Uterus (tissue), 4 donors: ENCODE results near the gene AGPAT3. TPM values are rescaled to one million over a fixed set of nuclear protein-coding genes. Genes with fewer than 3 reads are reported as not detected.

ENCODE experiments used
- DNase-seq, 2 donors: peaks; one replicate each; pipeline ENCODE4 v3.0.0-alpha.2; 2019 to 2020
- H3K27ac ChIP-seq, 2 donors: fragments of 200-600 bp; sonication (generic); 1 replicate in 1 of 2; 2 replicates in 1 of 2; pipeline ENCODE4 v1.5.1; 2016 to 2018
- H3K27me3 ChIP-seq, 2 donors: fragments of 200-600 bp; sonication (generic); one replicate each; pipeline ENCODE4 v1.5.1; 2018 to 2019; ENCODE audit warnings: control low read depth in 1 of 2
- H3K36me3 ChIP-seq, 2 donors: fragments of 200-600 bp; sonication (generic); one replicate each; pipeline ENCODE4 v1.5.1; 2019; ENCODE audit warnings: control low read depth in 1 of 2
- H3K4me1 ChIP-seq, 2 donors: fragments of 200-600 bp; sonication (generic); one replicate each; pipeline ENCODE4 v1.5.1; 2018 to 2019; ENCODE audit warnings: control low read depth in 1 of 2
- H3K4me3 ChIP-seq, 2 donors: fragments of 200-600 bp; sonication (generic); 1 replicate in 1 of 2; 2 replicates in 1 of 2; pipeline ENCODE4 v1.5.1; 2018 to 2019; ENCODE audit warnings: mild to moderate bottlenecking in 1 of 2
- H3K9me3 ChIP-seq, 2 donors: fragments of 200-600 bp; sonication (generic); one replicate each; pipeline ENCODE4 v1.5.1; 2019; ENCODE audit warnings: control low read depth in 1 of 2
- CTCF ChIP-seq, 4 experiments: fragments of 200-600 bp in 2 of 4; fragments of 450-650 bp in 2 of 4; sonication (generic) in 2 of 4; IDR thresholded peaks; one replicate each; pipeline ENCODE4 v1.5.1; 2016 to 2019; ENCODE audit warnings: antibody characterized with exemption in 4 of 4, mild to moderate bottlenecking in 2 of 4, moderate library complexity in 1 of 4
- POLR2A ChIP-seq, 2 donors: fragments of 450-650 bp; IDR thresholded peaks; one replicate each; pipeline ENCODE4 v1.6.1; 2016; ENCODE audit warnings: antibody characterized with exemption in 2 of 2, mild to moderate bottlenecking in 1 of 2, moderate library complexity in 1 of 2
- intact Hi-C: fragments of 100-400 bp; cut with DNase I; formaldehyde crosslinking; loops from one replicate; pipeline ENCODE4 v1.15.1; 2023; ENCODE audit warnings: low total_unique reads
- total RNA-seq, 4 donors: library from RNA; depleted of rRNA in 3 of 4; stranded (reverse); fragments of >200 nt in 3 of 4; gene quantifications; one replicate each; pipeline versions ENCODE4 v1.1.0 to v1.2.4, GENCODE V29; 2014 to 2023
- donor health status: DM: yes; HTN: yes; CAD: no.

AGPAT3 gene
- total RNA-seq, 4 donors from 2014 or later = 6.8 to 43.4 (median 28.4) TPM

GRCh38 chr21:43944757-43945156 lies 79.7 kb downstream of the AGPAT3 start:
- H3K36me3 ChIP-seq = no peaks in the 10 kb centered on the region

GRCh38 chr21:43948740-43949498 lies 83.9 kb downstream of the AGPAT3 start:
- intact Hi-C loops = no loop called here
- H3K4me1 ChIP-seq = no peaks in the 10 kb centered on the region

More at GRCh38 chr21:43944757-43945156, 79.7 kb downstream of the AGPAT3 start:
- no peak overlapping the region for H3K4me3 ChIP-seq
- intact Hi-C loops = no loop called here
- no peaks in the 10 kb centered on the region for H3K9me3 ChIP-seq
- TF ChIP-seq POLR2A (IDR thresholded peaks at IDR 0.05) (no peak), CTCF (IDR thresholded peaks at IDR 0.05) (no peak)
- no peak for DNase-seq
- no peaks in the 10 kb centered on the region for H3K27me3 ChIP-seq
- no peak overlapping the region for H3K27ac ChIP-seq
- no peaks in the 10 kb centered on the region for H3K4me1 ChIP-seq

DNA sequence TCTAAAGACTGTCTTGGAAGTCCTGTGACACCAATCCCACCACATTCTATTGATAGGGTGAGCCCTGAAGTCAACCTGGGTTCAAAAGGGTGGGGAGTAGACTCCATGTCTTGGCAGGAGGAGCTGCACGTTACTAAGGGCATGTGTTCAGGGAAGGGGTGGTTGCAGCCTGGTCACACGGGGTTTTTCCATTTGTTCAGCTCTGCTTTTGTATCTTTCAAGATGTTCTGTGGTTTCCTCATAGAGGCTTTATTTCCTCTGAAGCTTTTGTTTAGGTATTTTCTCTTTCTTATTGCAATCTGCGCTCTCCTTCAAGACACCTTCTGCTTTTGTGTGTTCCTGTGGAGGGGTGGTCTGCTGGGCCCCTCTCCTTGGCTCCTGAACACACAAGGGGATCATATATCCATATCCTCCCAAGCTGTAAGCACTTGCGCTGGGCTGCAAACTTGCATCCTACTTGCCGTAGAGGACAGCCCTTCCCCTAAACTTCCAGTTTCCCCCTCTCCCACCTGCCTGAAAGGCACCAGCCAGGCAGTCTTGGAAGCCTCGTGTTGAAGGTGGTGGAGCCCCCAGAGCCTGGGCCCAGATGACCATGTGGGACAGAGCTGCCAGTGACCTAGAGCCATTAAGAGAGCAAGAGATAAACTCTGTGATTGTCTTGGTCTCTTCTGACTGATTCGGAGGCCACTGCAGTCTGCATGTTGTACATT lies 84.6 kb downstream of the AGPAT3 start:
- TF ChIP-seq POLR2A (IDR thresholded peaks at IDR 0.05) (no peak), CTCF (IDR thresholded peaks at IDR 0.05) (no peak)
- Histone ChIP-seq H3K27me3 (no peaks in the 10 kb centered on the region), H3K27ac (no peak overlapping the region), H3K4me1 (no peaks in the 10 kb centered on the region), H3K9me3 (no peaks in the 10 kb centered on the region), H3K36me3 (no peaks in the 10 kb centered on the region), H3K4me3 (no peak overlapping the region)
- DNase-seq = no peak
- intact Hi-C loops = no loop called here

More at GRCh38 chr21:43948740-43949498, 83.9 kb downstream of the AGPAT3 start:
- no peak overlapping the region for H3K4me3 ChIP-seq
- H3K27me3 ChIP-seq = no peaks in the 10 kb centered on the region
- H3K27ac ChIP-seq = no peak overlapping the region
- no peaks in the 10 kb centered on the region for H3K9me3 ChIP-seq
- H3K36me3 ChIP-seq = no peaks in the 10 kb centered on the region
- DNase-seq = no peak
- TF ChIP-seq POLR2A (IDR thresholded peaks at IDR 0.05) (no peak), CTCF (IDR thresholded peaks at IDR 0.05) (no peak)

GRCh38 chr21:43950481-43950880 lies 85.5 kb downstream of the AGPAT3 start:
- Histone ChIP-seq H3K4me3 (no peak overlapping the region), H3K27ac (no peak overlapping the region), H3K9me3 (no peaks in the 10 kb centered on the region), H3K4me1 (no peaks in the 10 kb centered on the region), H3K27me3 (no peaks in the 10 kb centered on the region), H3K36me3 (no peaks in the 10 kb centered on the region)
- intact Hi-C loops = no loop called here
- TF ChIP-seq CTCF (IDR thresholded peaks at IDR 0.05) (no peak), POLR2A (IDR thresholded peaks at IDR 0.05) (no peak)
- no peak for DNase-seq

- no peaks in the 10 kb centered on the region for H3K4me1 ChIP-seq
- TF ChIP-seq POLR2A (IDR thresholded peaks at IDR 0.05) (no peak), CTCF (IDR thresholded peaks at IDR 0.05) (no peak)
- intact Hi-C loops = no loop called here
- no peak for DNase-seq
- H3K27ac ChIP-seq = no peak overlapping the region
- H3K36me3 ChIP-seq = no peaks in the 10 kb centered on the region
- no peaks in the 10 kb centered on the region for H3K9me3 ChIP-seq
- H3K4me3 ChIP-seq = no peak overlapping the region
- no peaks in the 10 kb centered on the region for H3K27me3 ChIP-seq
Observed at GRCh38 chr21:43950936-43951335, 85.9 kb downstream of the AGPAT3 start.
